HepG2 (cell line): Measurements from ENCODE around the gene GNPDA1. TPM values are rescaled to one million over a fixed set of nuclear protein-coding genes. Genes with fewer than 3 reads are reported as not detected.

Source experiments
- FOSL2 ChIP-seq: sonication (generic); formaldehyde crosslinking; IDR thresholded peaks from 2 replicates; pipeline ENCODE4 v1.4.0; 2020; ENCODE audit warnings: missing genetic modification reagents
- FOXK1 ChIP-seq: sonication (generic); formaldehyde crosslinking; IDR thresholded peaks from 2 replicates; pipeline ENCODE4 v1.4.0; 2020; ENCODE audit warnings: low read depth, missing genetic modification reagents, borderline replicate concordance
- HHEX ChIP-seq: IDR thresholded peaks from 2 replicates; pipeline ENCODE4 v1.6.1; 2016; ENCODE audit warnings: control low read depth
- KDM3A ChIP-seq: IDR thresholded peaks from 2 replicates; pipeline ENCODE4 v1.6.1; 2018; ENCODE audit warnings: low read depth, missing compliant biosample characterization
- KLF13 ChIP-seq: sonication (generic); formaldehyde crosslinking; IDR thresholded peaks from 2 replicates; pipeline ENCODE4 v1.4.0; 2020; ENCODE audit warnings: mild to moderate bottlenecking, missing genetic modification reagents
- RBM22 ChIP-seq: fragments of 200-400 bp; formaldehyde crosslinking; optimal IDR thresholded peaks from 2 replicates; pipeline ENCODE3; 2017; ENCODE audit warnings: mild to moderate bottlenecking, low read length, moderate library complexity
- RBM39 ChIP-seq: fragments of 200-400 bp; formaldehyde crosslinking; IDR thresholded peaks from one replicate; pipeline ENCODE4 v1.6.1; 2018; ENCODE audit warnings: antibody characterized with exemption, mild to moderate bottlenecking, low read depth, low read length; ENCODE audit not compliant: poor library complexity, severe bottlenecking
- SIX4 ChIP-seq: sonication (generic); formaldehyde crosslinking; IDR thresholded peaks from 2 replicates; pipeline ENCODE4 v1.4.0; 2020; ENCODE audit warnings: missing genetic modification reagents
- THAP11 ChIP-seq: IDR thresholded peaks from 2 replicates; pipeline ENCODE4 v1.6.1; 2016; ENCODE audit warnings: missing biosample characterization, missing genetic modification reagents
- ZNF234 ChIP-seq: sonication (generic); formaldehyde crosslinking; conservative IDR thresholded peaks from 2 replicates; pipeline ENCODE4 v1.5.1; 2020; ENCODE audit warnings: mild to moderate bottlenecking, missing genetic modification reagents
- ZNF562 ChIP-seq: sonication (generic); formaldehyde crosslinking; IDR thresholded peaks from 2 replicates; pipeline ENCODE4 v1.8.0; 2022; ENCODE audit warnings: missing genetic modification reagents, borderline replicate concordance
- ZNF598 ChIP-seq: sonication (generic); formaldehyde crosslinking; IDR thresholded peaks from 2 replicates; pipeline ENCODE4 v1.5.1; 2020; ENCODE audit warnings: mild to moderate bottlenecking, missing genetic modification reagents, borderline replicate concordance
- polyA plus RNA-seq, 8 experiments: library from polyadenylated mRNA; depleted of rRNA in 3 of 8; stranded (reverse) in 7 of 8; unstranded in 1 of 8; fragments of >200 nt; fragmentation: Illumina TruSeq in 4 of 8; extraction: Trizol in 4 of 8; gene quantifications; 2 replicates each; pipeline versions ENCODE4 v1.2.1 to v1.2.3, GENCODE V29; 2011 to 2016; ENCODE audit warnings: low read depth in 4 of 8, missing spikeins in 1 of 8, mixed read lengths in 1 of 8; ENCODE audit not compliant: insufficient read depth in 1 of 8
- total RNA-seq, 5 experiments: library from RNA; depleted of rRNA; stranded (reverse); fragments of >200 nt; fragmentation: Illumina TruSeq; extraction: Trizol; gene quantifications; 2 replicates each; pipeline ENCODE4 v1.2.3, GENCODE V29; 2016; ENCODE audit warnings: low read depth in 1 of 5
- TF ChIP-seq, protein P1 (sequence below): sonication (generic); formaldehyde crosslinking; IDR thresholded peaks from 2 replicates; pipeline ENCODE4 v1.4.0; 2020; ENCODE audit warnings: missing genetic modification reagents, borderline replicate concordance
- TF ChIP-seq, protein P2 (sequence below): sonication (generic); formaldehyde crosslinking; IDR thresholded peaks from 2 replicates; pipeline ENCODE4 v1.5.0; 2020; ENCODE audit warnings: mild to moderate bottlenecking, missing genetic modification reagents, borderline replicate concordance
- TF ChIP-seq, protein P3 (sequence below): sonication (generic); formaldehyde crosslinking; IDR thresholded peaks from 2 replicates; pipeline ENCODE4 v1.5.1; 2020; ENCODE audit warnings: mild to moderate bottlenecking, missing genetic modification reagents, borderline replicate concordance
- TF ChIP-seq, protein P4 (sequence below): IDR thresholded peaks from 2 replicates; pipeline ENCODE4 v1.6.1; 2016; ENCODE audit warnings: low read depth, borderline replicate concordance
- TF ChIP-seq, protein P5 (sequence below): sonication (generic); formaldehyde crosslinking; IDR thresholded peaks from 2 replicates; pipeline ENCODE4 v1.4.0; 2020; ENCODE audit warnings: missing genetic modification reagents

GNPDA1 gene
- total and polyA plus RNA-seq, 2 of the 13 experiments (the other 11 are each of a cell fraction or from before 2014, with no cell fraction given): 6.0 to 54.1 TPM

DNA sequence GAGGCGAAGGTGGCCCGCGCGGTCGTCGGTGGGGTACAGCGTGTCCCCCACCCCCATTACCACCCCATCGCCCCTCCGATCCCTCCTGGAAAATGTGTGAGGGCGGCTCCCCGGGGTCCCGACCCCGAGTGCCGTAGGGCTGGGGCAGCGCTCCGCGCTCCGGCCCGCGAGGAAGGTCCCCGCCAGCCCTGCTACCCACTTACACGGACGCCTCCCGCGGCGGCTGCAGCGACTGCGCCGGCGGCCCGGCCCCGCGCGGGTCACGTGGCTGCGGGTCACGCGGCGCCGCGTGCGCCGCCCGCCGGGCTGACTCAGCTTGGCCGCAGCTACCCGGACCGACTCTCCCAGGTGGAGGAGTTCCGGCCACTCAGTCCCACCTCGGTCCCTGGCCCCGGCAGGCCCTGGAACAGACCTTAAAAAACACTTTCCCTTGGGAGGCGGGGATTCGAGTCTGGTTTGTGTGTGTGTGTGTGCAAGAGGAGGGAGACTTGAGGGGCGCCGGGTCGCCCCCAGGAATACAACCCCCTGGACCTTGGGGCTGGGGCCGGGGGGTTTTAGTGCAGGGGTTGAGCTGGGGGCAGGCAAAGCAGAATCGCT lies at the start of gene GNPDA1 (continued):
- TF ChIP-seq, protein P1, sequence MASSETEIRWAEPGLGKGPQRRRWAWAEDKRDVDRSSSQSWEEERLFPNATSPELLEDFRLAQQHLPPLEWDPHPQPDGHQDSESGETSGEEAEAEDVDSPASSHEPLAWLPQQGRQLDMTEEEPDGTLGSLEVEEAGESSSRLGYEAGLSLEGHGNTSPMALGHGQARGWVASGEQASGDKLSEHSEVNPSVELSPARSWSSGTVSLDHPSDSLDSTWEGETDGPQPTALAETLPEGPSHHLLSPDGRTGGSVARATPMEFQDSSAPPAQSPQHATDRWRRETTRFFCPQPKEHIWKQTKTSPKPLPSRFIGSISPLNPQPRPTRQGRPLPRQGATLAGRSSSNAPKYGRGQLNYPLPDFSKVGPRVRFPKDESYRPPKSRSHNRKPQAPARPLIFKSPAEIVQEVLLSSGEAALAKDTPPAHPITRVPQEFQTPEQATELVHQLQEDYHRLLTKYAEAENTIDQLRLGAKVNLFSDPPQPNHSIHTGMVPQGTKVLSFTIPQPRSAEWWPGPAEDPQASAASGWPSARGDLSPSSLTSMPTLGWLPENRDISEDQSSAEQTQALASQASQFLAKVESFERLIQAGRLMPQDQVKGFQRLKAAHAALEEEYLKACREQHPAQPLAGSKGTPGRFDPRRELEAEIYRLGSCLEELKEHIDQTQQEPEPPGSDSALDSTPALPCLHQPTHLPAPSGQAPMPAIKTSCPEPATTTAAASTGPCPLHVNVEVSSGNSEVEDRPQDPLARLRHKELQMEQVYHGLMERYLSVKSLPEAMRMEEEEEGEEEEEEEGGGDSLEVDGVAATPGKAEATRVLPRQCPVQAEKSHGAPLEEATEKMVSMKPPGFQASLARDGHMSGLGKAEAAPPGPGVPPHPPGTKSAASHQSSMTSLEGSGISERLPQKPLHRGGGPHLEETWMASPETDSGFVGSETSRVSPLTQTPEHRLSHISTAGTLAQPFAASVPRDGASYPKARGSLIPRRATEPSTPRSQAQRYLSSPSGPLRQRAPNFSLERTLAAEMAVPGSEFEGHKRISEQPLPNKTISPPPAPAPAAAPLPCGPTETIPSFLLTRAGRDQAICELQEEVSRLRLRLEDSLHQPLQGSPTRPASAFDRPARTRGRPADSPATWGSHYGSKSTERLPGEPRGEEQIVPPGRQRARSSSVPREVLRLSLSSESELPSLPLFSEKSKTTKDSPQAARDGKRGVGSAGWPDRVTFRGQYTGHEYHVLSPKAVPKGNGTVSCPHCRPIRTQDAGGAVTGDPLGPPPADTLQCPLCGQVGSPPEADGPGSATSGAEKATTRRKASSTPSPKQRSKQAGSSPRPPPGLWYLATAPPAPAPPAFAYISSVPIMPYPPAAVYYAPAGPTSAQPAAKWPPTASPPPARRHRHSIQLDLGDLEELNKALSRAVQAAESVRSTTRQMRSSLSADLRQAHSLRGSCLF (CRISPR knock-in tag): no peak
- TF ChIP-seq, protein P2, sequence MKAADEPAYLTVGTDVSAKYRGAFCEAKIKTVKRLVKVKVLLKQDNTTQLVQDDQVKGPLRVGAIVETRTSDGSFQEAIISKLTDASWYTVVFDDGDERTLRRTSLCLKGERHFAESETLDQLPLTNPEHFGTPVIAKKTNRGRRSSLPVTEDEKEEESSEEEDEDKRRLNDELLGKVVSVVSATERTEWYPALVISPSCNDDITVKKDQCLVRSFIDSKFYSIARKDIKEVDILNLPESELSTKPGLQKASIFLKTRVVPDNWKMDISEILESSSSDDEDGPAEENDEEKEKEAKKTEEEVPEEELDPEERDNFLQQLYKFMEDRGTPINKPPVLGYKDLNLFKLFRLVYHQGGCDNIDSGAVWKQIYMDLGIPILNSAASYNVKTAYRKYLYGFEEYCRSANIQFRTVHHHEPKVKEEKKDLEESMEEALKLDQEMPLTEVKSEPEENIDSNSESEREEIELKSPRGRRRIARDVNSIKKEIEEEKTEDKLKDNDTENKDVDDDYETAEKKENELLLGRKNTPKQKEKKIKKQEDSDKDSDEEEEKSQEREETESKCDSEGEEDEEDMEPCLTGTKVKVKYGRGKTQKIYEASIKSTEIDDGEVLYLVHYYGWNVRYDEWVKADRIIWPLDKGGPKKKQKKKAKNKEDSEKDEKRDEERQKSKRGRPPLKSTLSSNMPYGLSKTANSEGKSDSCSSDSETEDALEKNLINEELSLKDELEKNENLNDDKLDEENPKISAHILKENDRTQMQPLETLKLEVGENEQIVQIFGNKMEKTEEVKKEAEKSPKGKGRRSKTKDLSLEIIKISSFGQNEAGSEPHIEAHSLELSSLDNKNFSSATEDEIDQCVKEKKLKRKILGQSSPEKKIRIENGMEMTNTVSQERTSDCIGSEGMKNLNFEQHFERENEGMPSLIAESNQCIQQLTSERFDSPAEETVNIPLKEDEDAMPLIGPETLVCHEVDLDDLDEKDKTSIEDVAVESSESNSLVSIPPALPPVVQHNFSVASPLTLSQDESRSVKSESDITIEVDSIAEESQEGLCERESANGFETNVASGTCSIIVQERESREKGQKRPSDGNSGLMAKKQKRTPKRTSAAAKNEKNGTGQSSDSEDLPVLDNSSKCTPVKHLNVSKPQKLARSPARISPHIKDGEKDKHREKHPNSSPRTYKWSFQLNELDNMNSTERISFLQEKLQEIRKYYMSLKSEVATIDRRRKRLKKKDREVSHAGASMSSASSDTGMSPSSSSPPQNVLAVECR (CRISPR knock-in tag): peak; percentile 28; the same call in 1 of the 2 replicates
- TF ChIP-seq RBM22 (no peak), SIX4 (CRISPR knock-in tag) (no peak), KLF13 (no peak), FOSL2 (peak; percentile 77), ZNF562 (CRISPR knock-in tag) (no peak), HHEX (CRISPR knock-in tag) (no peak), ZNF234 (no peak), KDM3A (CRISPR knock-in tag) (no peak), THAP11 (no peak), ZNF598 (no peak), FOXK1 (CRISPR knock-in tag) (no peak), RBM39 (no peak)
- TF ChIP-seq, protein P3, sequence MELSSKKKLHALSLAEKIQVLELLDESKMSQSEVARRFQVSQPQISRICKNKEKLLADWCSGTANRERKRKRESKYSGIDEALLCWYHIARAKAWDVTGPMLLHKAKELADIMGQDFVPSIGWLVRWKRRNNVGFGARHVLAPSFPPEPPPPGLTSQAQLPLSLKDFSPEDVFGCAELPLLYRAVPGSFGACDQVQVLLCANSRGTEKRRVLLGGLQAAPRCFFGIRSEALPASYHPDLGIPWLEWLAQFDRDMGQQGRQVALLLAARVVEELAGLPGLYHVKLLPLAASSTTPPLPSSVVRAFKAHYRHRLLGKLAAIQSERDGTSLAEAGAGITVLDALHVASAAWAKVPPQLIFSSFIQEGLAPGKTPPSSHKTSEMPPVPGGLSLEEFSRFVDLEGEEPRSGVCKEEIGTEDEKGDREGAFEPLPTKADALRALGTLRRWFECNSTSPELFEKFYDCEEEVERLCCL (CRISPR knock-in tag): no peak
- TF ChIP-seq, protein P4, sequence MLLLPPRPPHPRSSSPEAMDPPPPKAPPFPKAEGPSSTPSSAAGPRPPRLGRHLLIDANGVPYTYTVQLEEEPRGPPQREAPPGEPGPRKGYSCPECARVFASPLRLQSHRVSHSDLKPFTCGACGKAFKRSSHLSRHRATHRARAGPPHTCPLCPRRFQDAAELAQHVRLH (CRISPR knock-in tag): 0 out of 2 replicates have a peak, but pooled peaks have one; percentile 28
- TF ChIP-seq, protein P5, sequence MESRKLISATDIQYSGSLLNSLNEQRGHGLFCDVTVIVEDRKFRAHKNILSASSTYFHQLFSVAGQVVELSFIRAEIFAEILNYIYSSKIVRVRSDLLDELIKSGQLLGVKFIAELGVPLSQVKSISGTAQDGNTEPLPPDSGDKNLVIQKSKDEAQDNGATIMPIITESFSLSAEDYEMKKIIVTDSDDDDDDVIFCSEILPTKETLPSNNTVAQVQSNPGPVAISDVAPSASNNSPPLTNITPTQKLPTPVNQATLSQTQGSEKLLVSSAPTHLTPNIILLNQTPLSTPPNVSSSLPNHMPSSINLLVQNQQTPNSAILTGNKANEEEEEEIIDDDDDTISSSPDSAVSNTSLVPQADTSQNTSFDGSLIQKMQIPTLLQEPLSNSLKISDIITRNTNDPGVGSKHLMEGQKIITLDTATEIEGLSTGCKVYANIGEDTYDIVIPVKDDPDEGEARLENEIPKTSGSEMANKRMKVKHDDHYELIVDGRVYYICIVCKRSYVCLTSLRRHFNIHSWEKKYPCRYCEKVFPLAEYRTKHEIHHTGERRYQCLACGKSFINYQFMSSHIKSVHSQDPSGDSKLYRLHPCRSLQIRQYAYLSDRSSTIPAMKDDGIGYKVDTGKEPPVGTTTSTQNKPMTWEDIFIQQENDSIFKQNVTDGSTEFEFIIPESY (CRISPR knock-in tag): no peak
